GM18907 (cell line): ENCODE measurements around the gene COL7A1.
A peak's percentile ranks its signal among the peaks of the same experiment; 100 is the strongest.

Experiments used
- ATAC-seq: cut with Tn5 transposase; IDR thresholded peaks from one replicate; pipeline ENCODE4 v1.9.1; 2021; ENCODE audit warnings: mild to moderate bottlenecking, moderate library complexity; ENCODE audit not compliant: unreplicated experiment

Gene COL7A1

GRCh38 chr3:48619541-48620524 is 24.7 kb upstream of the COL7A1 start:
- ATAC-seq, result no peak

GRCh38 chr3:48617559-48617958 is 22.4 kb upstream of the COL7A1 start:
- no peak for ATAC-seq

GRCh38 chr3:48614044-48614443 is 18.9 kb upstream of the COL7A1 start:
- ATAC-seq, result no peak

- ATAC-seq, result no peak
These were observed 17.2 kb upstream of the COL7A1 start for GRCh38 chr3:48612309-48612708.

- ATAC-seq, result peak; percentile 91
These were observed 14.2 kb upstream of the COL7A1 start, which contains the start of gene UQCRC1 for GRCh38 chr3:48609088-48610005. Gene UQCRC1 (minus strand): TSS chr3:48609646. CDS start chr3:48609620, 26 bp downstream.

GRCh38 chr3:48607519-48607918 is 12.4 kb upstream of the COL7A1 start:
- ATAC-seq, result no peak

GRCh38 chr3:48601622-48601994 is 6.5 kb upstream of the COL7A1 start:
- no peak for ATAC-seq

GRCh38 chr3:48600711-48601621 is 5.8 kb upstream of the COL7A1 start:
- no peak for ATAC-seq

- no peak for ATAC-seq
These were observed 4.6 kb upstream of the COL7A1 start for GRCh38 chr3:48599509-48600285.

GRCh38 chr3:48599077-48599501 is 4.0 kb upstream of the COL7A1 start:
- no peak for ATAC-seq

GRCh38 chr3:48598323-48599076 is 3.4 kb upstream of the COL7A1 start:
- ATAC-seq, result no peak

GRCh38 chr3:48597408-48597800 is 2.3 kb upstream of the COL7A1 start:
- no peak for ATAC-seq

- no peak for ATAC-seq
These were observed 1.7 kb upstream of the COL7A1 start for GRCh38 chr3:48596676-48597407.

- no peak for ATAC-seq
These were observed 1.0 kb upstream of the COL7A1 start for GRCh38 chr3:48596157-48596556.

GRCh38 chr3:48595526-48596121 is 495 bp upstream of the COL7A1 start:
- no peak for ATAC-seq

- no peak for ATAC-seq
These were observed 596 bp downstream of the COL7A1 start for GRCh38 chr3:48594417-48595049.

GRCh38 chr3:48593337-48593736 is 1.8 kb downstream of the COL7A1 start:
- ATAC-seq, result no peak
